D341Med (cell line): ENCODE data around the gene TNFSF4.
A peak's percentile ranks its signal among the peaks of the same experiment; 100 is the strongest.

Experiments
- DNase-seq: peaks from one replicate; pipeline ENCODE4 v3.0.0; 2012; ENCODE audit warnings: low spot score

TNFSF4 gene

GRCh38 chr1:173210716-173211231 lies 3.6 kb upstream of the TNFSF4 start:
- no peak for DNase-seq

- no peak for DNase-seq
Measured at GRCh38 chr1:173210283-173210682, 3.2 kb upstream of the TNFSF4 start.

GRCh38 chr1:173208868-173209267 lies 1.7 kb upstream of the TNFSF4 start:
- no peak for DNase-seq

- DNase-seq = no peak
Measured at GRCh38 chr1:173208146-173208545, 1.0 kb upstream of the TNFSF4 start.

- DNase-seq = no peak
Measured at GRCh38 chr1:173205146-173206051, 1.7 kb downstream of the TNFSF4 start.

GRCh38 chr1:173204693-173205092 lies 2.4 kb downstream of the TNFSF4 start:
- DNase-seq = no peak

GRCh38 chr1:173202424-173203145 lies 4.5 kb downstream of the TNFSF4 start:
- DNase-seq = peak; percentile 51

GRCh38 chr1:173201969-173202368 lies 5.2 kb downstream of the TNFSF4 start:
- DNase-seq = no peak

- DNase-seq = no peak
Measured at GRCh38 chr1:173195596-173196088, 11.5 kb downstream of the TNFSF4 start.

GRCh38 chr1:173193639-173194038 lies 13.5 kb downstream of the TNFSF4 start:
- DNase-seq = no peak

GRCh38 chr1:173191011-173191705 lies 16.0 kb downstream of the TNFSF4 start:
- no peak for DNase-seq

GRCh38 chr1:173190101-173190936 lies 16.8 kb downstream of the TNFSF4 start:
- DNase-seq = peak; percentile 62

- DNase-seq = no peak
Measured at GRCh38 chr1:173187671-173188237, 19.4 kb downstream of the TNFSF4 start.

- no peak for DNase-seq
Measured at GRCh38 chr1:173181791-173182190, 25.3 kb downstream of the TNFSF4 start.

- no peak for DNase-seq
Measured at GRCh38 chr1:173176246-173176645, 30.9 kb downstream of the TNFSF4 start.

GRCh38 chr1:173175514-173176145 lies 31.5 kb downstream of the TNFSF4 start:
- DNase-seq = no peak

- no peak for DNase-seq
Measured at GRCh38 chr1:173173388-173173787, 33.7 kb downstream of the TNFSF4 start.

GRCh38 chr1:173171152-173171551 lies 36.0 kb downstream of the TNFSF4 start:
- DNase-seq = no peak

- no peak for DNase-seq
Measured at GRCh38 chr1:173168941-173169340, 38.2 kb downstream of the TNFSF4 start.

GRCh38 chr1:173164686-173165085 lies 42.4 kb downstream of the TNFSF4 start:
- no peak for DNase-seq
